IMR-90 (cell line): ENCODE data around the gene PTPRG. TPM values are rescaled to one million over a fixed set of nuclear protein-coding genes. Genes with fewer than 3 reads are reported as not detected.

Experiments
- ATAC-seq: fragments of 200-7000 bp; cut with Tn5 transposase; 2 replicates; pipeline ENCODE4 v1.9.1; 2020; ENCODE audit warnings: low read depth, mild to moderate bottlenecking, moderate library complexity
- BruUV-seq: library from RNA; stranded (reverse); fragments of 400-500 nt; replicated peaks from 2 replicates; lab custom pipeline; 2021; lab: Mats Ljungman, UMichigan
- CTCF ChIA-PET: fragments of 300-600 bp; formaldehyde crosslinking; extraction: SDS; loops from one replicate; lab custom pipeline; 2021; ENCODE audit warnings: antibody characterized with exemption; lab: Yijun Ruan, JAX
- POLR2A ChIA-PET: fragments of 300-600 bp; sonication (Branson Sonifier 250); formaldehyde crosslinking; loops from one replicate; lab custom pipeline; 2022; ENCODE audit warnings: antibody characterized with exemption; ENCODE audit not compliant: unreplicated experiment; lab: Charles Lee
- DNase-seq: peaks from one replicate; pipeline ENCODE4 v3.0.0; 2013
- H2AFZ ChIP-seq: replicated peaks from 2 replicates; pipeline ENCODE3; 2013; ENCODE audit warnings: low read length, mild to moderate bottlenecking; ENCODE audit not compliant: poor library complexity
- H2AK5ac ChIP-seq: 2 replicates; pipeline ENCODE4 v1.6.1; 2013; ENCODE audit warnings: low read depth, low read length, inconsistent platforms
- H2AK9ac ChIP-seq: replicated peaks from 2 replicates; pipeline ENCODE3; 2013; ENCODE audit warnings: mild to moderate bottlenecking, low read depth, low read length, moderate library complexity; ENCODE audit not compliant: poor library complexity
- H2BK120ac ChIP-seq: 2 replicates; pipeline ENCODE4 v1.6.1; 2013; ENCODE audit warnings: low read depth, low read length, inconsistent platforms
- H2BK15ac ChIP-seq: 3 replicates; pipeline ENCODE4 v1.6.1; 2013; ENCODE audit warnings: low read depth, low read length, inconsistent platforms
- H2BK20ac ChIP-seq: 2 replicates; pipeline ENCODE4 v1.6.1; 2013; ENCODE audit warnings: low read depth, mild to moderate bottlenecking, inconsistent platforms, low read length, moderate library complexity
- H2BK5ac ChIP-seq: 2 replicates; pipeline ENCODE4 v1.6.1; 2013; ENCODE audit warnings: mild to moderate bottlenecking, low read depth, low read length, inconsistent platforms; ENCODE audit not compliant: poor library complexity, severe bottlenecking
- H3K14ac ChIP-seq: replicated peaks from 2 replicates; pipeline ENCODE4 v1.6.1; 2013; ENCODE audit warnings: low read depth, low read length, inconsistent platforms
- H3K18ac ChIP-seq: 2 replicates; pipeline ENCODE4 v1.6.1; 2013; ENCODE audit warnings: low read depth, low read length, control low read depth
- H3K23ac ChIP-seq: 2 replicates; pipeline ENCODE4 v1.6.1; 2013; ENCODE audit warnings: low read depth, low read length, inconsistent platforms
- H3K27ac ChIP-seq: 2 replicates; pipeline ENCODE4 v1.5.1; 2013; ENCODE audit warnings: mild to moderate bottlenecking, control low read depth, low read length; ENCODE audit not compliant: insufficient read depth
- H3K27me3 ChIP-seq: 2 replicates; pipeline ENCODE4 v1.6.1; 2013; ENCODE audit warnings: low read length; ENCODE audit not compliant: control insufficient read depth, insufficient read depth
- H3K36me3 ChIP-seq: 2 replicates; pipeline ENCODE4 v1.6.1; 2013; ENCODE audit warnings: low read length, mixed read lengths; ENCODE audit not compliant: control insufficient read depth, insufficient read depth
- H3K4ac ChIP-seq: 2 replicates; pipeline ENCODE4 v1.6.1; 2013; ENCODE audit warnings: low read depth, low read length, inconsistent platforms
- H3K4me1 ChIP-seq: 2 replicates; pipeline ENCODE4 v1.6.1; 2013; ENCODE audit warnings: low read length, mixed read lengths; ENCODE audit not compliant: control insufficient read depth, insufficient read depth
- H3K4me2 ChIP-seq: 2 replicates; pipeline ENCODE4 v1.6.1; 2013; ENCODE audit warnings: low read depth, mild to moderate bottlenecking, control low read depth, low read length, moderate library complexity
- H3K4me3 ChIP-seq: 2 replicates; pipeline ENCODE4 v1.5.1; 2013; ENCODE audit warnings: low read depth, mild to moderate bottlenecking, control low read depth, low read length, moderate library complexity; ENCODE audit not compliant: insufficient read depth
- H3K56ac ChIP-seq: 2 replicates; pipeline ENCODE4 v1.6.1; 2013; ENCODE audit warnings: low read length, inconsistent platforms; ENCODE audit not compliant: insufficient read depth; ENCODE audit errors: extremely low read depth
- H3K79me1 ChIP-seq, 2 experiments: 2 replicates each; pipeline ENCODE4 v1.6.1; 2013; ENCODE audit warnings: low read length in 2 of 2, inconsistent platforms in 1 of 2, low read depth in 1 of 2
- H3K9ac ChIP-seq: 2 replicates; pipeline ENCODE4 v1.6.1; 2013; ENCODE audit warnings: low read depth, low read length, control low read depth
- H3K9me1 ChIP-seq: 2 replicates; pipeline ENCODE4 v1.6.1; 2013; ENCODE audit warnings: low read length, inconsistent platforms; ENCODE audit not compliant: insufficient read depth
- H3K9me3 ChIP-seq: 2 replicates; pipeline ENCODE4 v1.6.1; 2013; ENCODE audit warnings: low read length; ENCODE audit not compliant: control insufficient read depth, insufficient read depth
- H4K20me1 ChIP-seq: 2 replicates; pipeline ENCODE4 v1.6.1; 2013; ENCODE audit warnings: low read length, inconsistent platforms; ENCODE audit not compliant: insufficient read depth
- H4K5ac ChIP-seq: 2 replicates; pipeline ENCODE4 v1.6.1; 2013; ENCODE audit warnings: mild to moderate bottlenecking, low read depth, low read length, control low read depth
- H4K8ac ChIP-seq, 2 experiments: 2 replicates each; pipeline ENCODE4 v1.6.1; 2013; ENCODE audit warnings: low read depth in 2 of 2, low read length in 2 of 2, control low read depth in 1 of 2, inconsistent platforms in 1 of 2
- H4K91ac ChIP-seq: 2 replicates; pipeline ENCODE4 v1.6.1; 2013; ENCODE audit warnings: low read depth, low read length, inconsistent platforms; ENCODE audit not compliant: insufficient read depth
- BHLHE40 ChIP-seq: fragments of 150-350 bp; IDR thresholded peaks from 2 replicates; pipeline ENCODE4 v1.6.1; 2016; ENCODE audit warnings: mild to moderate bottlenecking, low read depth, low read length
- CEBPB ChIP-seq: IDR thresholded peaks from 2 replicates; pipeline ENCODE4 v1.6.1; 2012; ENCODE audit warnings: low read depth, low read length, improper control_type of control experiment
- CHD1 ChIP-seq: IDR thresholded peaks from 2 replicates; pipeline ENCODE4 v1.6.1; 2012; ENCODE audit warnings: low read depth, low read length, improper control_type of control experiment
- CTCF ChIP-seq: conservative IDR thresholded peaks from 2 replicates; pipeline ENCODE4 v1.5.1; 2012; ENCODE audit warnings: mild to moderate bottlenecking, low read depth, low read length, improper control_type of control experiment
- ELK1 ChIP-seq: fragments of 150-350 bp; IDR thresholded peaks from 2 replicates; pipeline ENCODE4 v1.6.1; 2016; ENCODE audit warnings: low read depth, mild to moderate bottlenecking, low read length, moderate library complexity, borderline replicate concordance
- FOS ChIP-seq: fragments of 150-350 bp; IDR thresholded peaks from 2 replicates; pipeline ENCODE4 v1.6.1; 2016; ENCODE audit warnings: low read depth, low read length
- MAFK ChIP-seq: IDR thresholded peaks from 2 replicates; pipeline ENCODE4 v1.6.1; 2012; ENCODE audit warnings: low read depth, low read length, improper control_type of control experiment
- MAZ ChIP-seq: IDR thresholded peaks from 2 replicates; pipeline ENCODE4 v1.6.1; 2012; ENCODE audit warnings: low read depth, mild to moderate bottlenecking, low read length, improper control_type of control experiment, moderate library complexity, borderline replicate concordance
- MXI1 ChIP-seq: IDR thresholded peaks from 2 replicates; pipeline ENCODE4 v1.6.1; 2012; ENCODE audit warnings: low read depth, mild to moderate bottlenecking, low read length, moderate library complexity, borderline replicate concordance
- NFE2L2 ChIP-seq: fragments of 150-350 bp; IDR thresholded peaks from 2 replicates; pipeline ENCODE4 v1.6.1; 2016; ENCODE audit warnings: low read depth, mild to moderate bottlenecking, low read length
- POLR2A ChIP-seq: IDR thresholded peaks from 2 replicates; pipeline ENCODE4 v1.6.1; 2012; ENCODE audit warnings: mild to moderate bottlenecking, low read depth, low read length
- RAD21 ChIP-seq: IDR thresholded peaks from 2 replicates; pipeline ENCODE4 v1.6.1; 2012; ENCODE audit warnings: low read length, improper control_type of control experiment
- RCOR1 ChIP-seq: IDR thresholded peaks from 2 replicates; pipeline ENCODE4 v1.6.1; 2012; ENCODE audit warnings: mild to moderate bottlenecking, low read length, improper control_type of control experiment; ENCODE audit not compliant: insufficient replicate concordance
- RFX5 ChIP-seq: IDR thresholded peaks from 2 replicates; pipeline ENCODE4 v1.8.0; 2012; ENCODE audit warnings: low read depth, mild to moderate bottlenecking, low read length, moderate library complexity
- SMC3 ChIP-seq: fragments of 150-350 bp; IDR thresholded peaks from 2 replicates; pipeline ENCODE4 v1.6.1; 2016; ENCODE audit warnings: low read depth, mild to moderate bottlenecking, antibody characterized with exemption, low read length, moderate library complexity
- WGBS, 2 experiments: methylation state at CpG; one replicate each; pipeline versions ENCODE4 v1.1.5 to v1.1.7; 2013; ENCODE audit warnings: missing lambda C conversion rate in 2 of 2; ENCODE audit not compliant: insufficient read length in 1 of 2; ENCODE audit errors: extremely low coverage in 2 of 2; 5-methylcytosine and 5-hydroxymethylcytosine counted together
- dilution Hi-C: fragments of 300-500 bp; cut with HindIII; formaldehyde crosslinking; loops from one replicate; pipeline ENCODE4 v1.14.3; 2018; ENCODE audit warnings: low sequenced_read_pairs; ENCODE audit not compliant: unreplicated experiment
- in situ Hi-C: fragments of 300-500 bp; cut with MboI; formaldehyde crosslinking; loops from 3 replicates; pipeline ENCODE4 v1.14.3; 2019; ENCODE audit warnings: low sequenced_read_pairs, inconsistent platforms, mixed read lengths
- intact Hi-C: fragments of 100-400 bp; cut with micrococcal nuclease; formaldehyde crosslinking; loops from 2 replicates; pipeline ENCODE4 v1.10.0; 2022
- polyA plus RNA-seq, 3 experiments: library from polyadenylated mRNA; depleted of rRNA; stranded (reverse); fragments of >200 nt; gene quantifications; 2 replicates each; pipeline ENCODE4 v1.2.3, GENCODE V29; 2012; ENCODE audit warnings: low replicate concordance in 1 of 3
- total RNA-seq: library from RNA; depleted of rRNA; stranded (reverse); fragments of >200 nt; gene quantifications from 2 replicates; pipeline ENCODE4 v1.2.3, GENCODE V29; 2012
- TF ChIP-seq, protein P1 (sequence below): fragments of 150-350 bp; IDR thresholded peaks from 2 replicates; pipeline ENCODE4 v1.6.1; 2017; ENCODE audit warnings: mild to moderate bottlenecking, antibody characterized with exemption, low read length, low read depth

The PTPRG gene
- total and polyA plus RNA-seq, 2 of the 4 experiments (the other 2 are of a cell fraction), result 7.7 to 31.0 TPM

DNA sequence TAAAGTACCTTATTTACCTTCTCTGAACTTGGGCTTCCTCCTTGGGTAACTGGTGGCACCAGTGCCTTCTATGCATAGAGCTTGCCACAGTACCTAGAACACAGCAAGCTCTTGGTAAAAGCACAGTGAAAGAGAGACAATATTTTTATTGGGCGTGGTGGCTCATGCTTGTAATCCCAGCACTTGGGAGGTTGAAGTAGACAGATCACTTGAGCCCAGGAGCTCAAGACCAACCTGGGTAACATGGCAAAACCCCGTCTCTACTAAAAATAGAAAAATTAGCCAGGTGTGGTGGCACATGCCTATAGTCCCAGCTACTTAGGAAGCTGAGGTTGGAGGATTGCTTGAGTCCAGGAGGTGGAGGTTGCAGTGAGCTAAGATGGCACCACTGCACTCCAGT lies 285.1 kb downstream of the PTPRG start:
- POLR2A ChIA-PET, result no interaction called here
- H3K79me1 ChIP-seq, result peaks cover 21 to 46% of the 10 kb centered on the region in 2 experiments
- H2BK5ac ChIP-seq, result no peak overlapping the region
- no peak overlapping the region for H2BK15ac ChIP-seq
- no peak overlapping the region for H2BK20ac ChIP-seq
- no peak overlapping the region for H2AK9ac ChIP-seq
- peaks cover 12% of the 10 kb centered on the region; the same call in 1 of the 2 replicates for H4K20me1 ChIP-seq
- no peak overlapping the region for H3K56ac ChIP-seq
- no peak for TF ChIP-seq NFE2L2
- TF ChIP-seq RCOR1, result no peak
- no peak for TF ChIP-seq MAFK
- TF ChIP-seq ELK1, result no peak
- TF ChIP-seq CTCF, result no peak
- no peak for TF ChIP-seq BHLHE40
- TF ChIP-seq SMC3, result no peak
- TF ChIP-seq MXI1, result no peak
- TF ChIP-seq, protein P1, sequence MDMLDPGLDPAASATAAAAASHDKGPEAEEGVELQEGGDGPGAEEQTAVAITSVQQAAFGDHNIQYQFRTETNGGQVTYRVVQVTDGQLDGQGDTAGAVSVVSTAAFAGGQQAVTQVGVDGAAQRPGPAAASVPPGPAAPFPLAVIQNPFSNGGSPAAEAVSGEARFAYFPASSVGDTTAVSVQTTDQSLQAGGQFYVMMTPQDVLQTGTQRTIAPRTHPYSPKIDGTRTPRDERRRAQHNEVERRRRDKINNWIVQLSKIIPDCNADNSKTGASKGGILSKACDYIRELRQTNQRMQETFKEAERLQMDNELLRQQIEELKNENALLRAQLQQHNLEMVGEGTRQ, result no peak
- no peak for TF ChIP-seq MAZ
- TF ChIP-seq CEBPB, result no peak
- no peak for TF ChIP-seq RAD21
- no peak for TF ChIP-seq POLR2A
- TF ChIP-seq CHD1, result no peak
- no peak for TF ChIP-seq FOS
- TF ChIP-seq RFX5, result no peak
- no peak overlapping the region for H4K5ac ChIP-seq
- WGBS, 2 experiments, result 100% methylated on average over 1 of the region's 2 CpGs; no CpG with 5 or more reads in 1 of the 2 experiments
- DNase-seq, result no peak
- intact Hi-C loops, result no loop called here
- H4K8ac ChIP-seq, result no peak overlapping the region
- ATAC-seq, result no peak
- H2AFZ ChIP-seq, result no peak overlapping the region
- H2BK120ac ChIP-seq, result no peak overlapping the region
- dilution Hi-C loops, result no loop called here
- H3K9me1 ChIP-seq, result peaks cover 8% of the 10 kb centered on the region
- no peak overlapping the region for H3K9ac ChIP-seq
- H3K27ac ChIP-seq, result no peak overlapping the region
- H3K27me3 ChIP-seq, result no peaks in the 10 kb centered on the region
- BruUV-seq, result no TSS peak
- peaks cover 17% of the 10 kb centered on the region for H3K4me1 ChIP-seq
- no peak overlapping the region for H3K4me3 ChIP-seq
- CTCF ChIA-PET, result no interaction called here
- no peak overlapping the region for H3K4ac ChIP-seq
- no peaks in the 10 kb centered on the region for H3K9me3 ChIP-seq
- H3K23ac ChIP-seq, result no peak overlapping the region
- no peak overlapping the region for H4K91ac ChIP-seq
- H3K14ac ChIP-seq, result no peak overlapping the region
- no peaks in the 10 kb centered on the region for H3K36me3 ChIP-seq
- H2AK5ac ChIP-seq, result no peak overlapping the region
- in situ Hi-C loops, result no loop called here
- no peak overlapping the region for H3K4me2 ChIP-seq
- H3K18ac ChIP-seq, result no peak overlapping the region
